GM21786 (cell line): Measurements from ENCODE around the gene LRIF1.
"Not testable (repeated sequence)": the region's sequence is repeated elsewhere in the genome, so short reads cannot be mapped to it uniquely, and the experiment has no call there.

ENCODE experiments used
- ATAC-seq: cut with Tn5 transposase; IDR thresholded peaks from one replicate; pipeline ENCODE4 v1.9.1; 2021; ENCODE audit not compliant: unreplicated experiment

The LRIF1 gene

GRCh38 chr1:110952031-110952430, 11.7 kb downstream of the LRIF1 start:
- no peak for ATAC-seq

- ATAC-seq, result no peak
Observed at GRCh38 chr1:110951161-110951560, 12.6 kb downstream of the LRIF1 start.

- no peak for ATAC-seq
Observed at GRCh38 chr1:110948038-110948810, 15.5 kb downstream of the LRIF1 start.

- no peak for ATAC-seq
Observed at GRCh38 chr1:110945626-110946025, 18.1 kb downstream of the LRIF1 start.

GRCh38 chr1:110944806-110945205, 18.9 kb downstream of the LRIF1 start:
- ATAC-seq, result no peak

GRCh38 chr1:110936567-110936966, 27.2 kb downstream of the LRIF1 start:
- ATAC-seq, result no peak

- not testable (repeated sequence) for ATAC-seq
Observed at GRCh38 chr1:110931097-110931496, 32.6 kb downstream of the LRIF1 start.

- no peak for ATAC-seq
Observed at GRCh38 chr1:110928904-110929303, 34.8 kb downstream of the LRIF1 start.

- ATAC-seq, result no peak
Observed at GRCh38 chr1:110928191-110928590, 35.5 kb downstream of the LRIF1 start.

- no peak for ATAC-seq
Observed at GRCh38 chr1:110927484-110928075, 36.1 kb downstream of the LRIF1 start.

GRCh38 chr1:110921953-110922352, 41.8 kb downstream of the LRIF1 start:
- no peak for ATAC-seq

- no peak for ATAC-seq
Observed at GRCh38 chr1:110918016-110918415, 45.7 kb downstream of the LRIF1 start.

GRCh38 chr1:110916669-110917306, 46.9 kb downstream of the LRIF1 start:
- ATAC-seq, result peak; percentile 62

- ATAC-seq, result no peak
Observed at GRCh38 chr1:110916274-110916668, 47.5 kb downstream of the LRIF1 start.

GRCh38 chr1:110915804-110916203, 47.9 kb downstream of the LRIF1 start:
- ATAC-seq, result no peak

- no peak for ATAC-seq
Observed at GRCh38 chr1:110914676-110915075, 49.0 kb downstream of the LRIF1 start.

- ATAC-seq, result no peak
Observed at GRCh38 chr1:110912784-110913183, 50.9 kb downstream of the LRIF1 start.

GRCh38 chr1:110903853-110904500, 59.7 kb downstream of the LRIF1 start:
- ATAC-seq, result no peak

- no peak for ATAC-seq
Observed at GRCh38 chr1:110902820-110903463, 60.8 kb downstream of the LRIF1 start.

GRCh38 chr1:110899458-110899843, 64.3 kb downstream of the LRIF1 start:
- ATAC-seq, result no peak

GRCh38 chr1:110898734-110899457, 64.8 kb downstream of the LRIF1 start:
- ATAC-seq, result no peak
